C4-2B (cell line): ENCODE data around the gene ADAM19.

Experiments
- ZFX ChIP-seq: fragments of 450-650 bp; IDR thresholded peaks from 2 replicates; pipeline ENCODE4 v1.6.1; 2017
- TF ChIP-seq, protein P1 (sequence below): fragments of 450-650 bp; conservative IDR thresholded peaks from 2 replicates; pipeline ENCODE4 v1.5.1; 2017; ENCODE audit warnings: mild to moderate bottlenecking

DNA sequence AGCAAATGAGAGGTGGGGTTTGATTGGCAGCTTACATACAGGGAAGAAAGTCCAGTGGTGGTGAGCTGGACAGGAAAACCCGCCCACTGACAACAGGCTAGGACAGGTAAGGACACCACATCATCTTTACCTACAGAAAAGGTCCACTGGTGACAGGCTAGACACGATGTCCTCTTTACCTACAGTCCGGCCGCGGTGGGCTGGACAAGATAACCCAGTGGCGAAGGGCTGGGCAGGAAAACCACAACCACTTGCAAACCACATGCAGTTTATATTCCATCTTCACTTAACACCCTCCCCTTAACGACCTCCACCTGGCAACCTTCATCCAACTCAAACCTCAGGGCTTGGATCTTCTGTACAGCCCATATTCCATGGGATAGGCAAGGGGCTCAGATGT lies 120.5 kb downstream of the ADAM19 start:
- TF ChIP-seq, protein P1, sequence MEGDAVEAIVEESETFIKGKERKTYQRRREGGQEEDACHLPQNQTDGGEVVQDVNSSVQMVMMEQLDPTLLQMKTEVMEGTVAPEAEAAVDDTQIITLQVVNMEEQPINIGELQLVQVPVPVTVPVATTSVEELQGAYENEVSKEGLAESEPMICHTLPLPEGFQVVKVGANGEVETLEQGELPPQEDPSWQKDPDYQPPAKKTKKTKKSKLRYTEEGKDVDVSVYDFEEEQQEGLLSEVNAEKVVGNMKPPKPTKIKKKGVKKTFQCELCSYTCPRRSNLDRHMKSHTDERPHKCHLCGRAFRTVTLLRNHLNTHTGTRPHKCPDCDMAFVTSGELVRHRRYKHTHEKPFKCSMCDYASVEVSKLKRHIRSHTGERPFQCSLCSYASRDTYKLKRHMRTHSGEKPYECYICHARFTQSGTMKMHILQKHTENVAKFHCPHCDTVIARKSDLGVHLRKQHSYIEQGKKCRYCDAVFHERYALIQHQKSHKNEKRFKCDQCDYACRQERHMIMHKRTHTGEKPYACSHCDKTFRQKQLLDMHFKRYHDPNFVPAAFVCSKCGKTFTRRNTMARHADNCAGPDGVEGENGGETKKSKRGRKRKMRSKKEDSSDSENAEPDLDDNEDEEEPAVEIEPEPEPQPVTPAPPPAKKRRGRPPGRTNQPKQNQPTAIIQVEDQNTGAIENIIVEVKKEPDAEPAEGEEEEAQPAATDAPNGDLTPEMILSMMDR, result no peak
- no peak for TF ChIP-seq ZFX
